ENCODE data around the gene ANKRD11.
"Not testable (repeated sequence)": the region's sequence is repeated elsewhere in the genome, so short reads cannot be mapped to it uniquely, and the experiment has no call there.

Gene ANKRD11

GRCh38 chr16:89460556-89460955 lies 29.8 kb downstream of the ANKRD11 start:
- H3K4me3 ChIP-seq (replicated peaks; ENCODE audit: low read depth, low read length) = no peak overlapping the region
- TF ChIP-seq CTCF (IDR thresholded peaks at IDR 0.05; ENCODE audit: low read depth, low read length, missing control alignments) = no peak
- DNase-seq (ENCODE audit: extremely low read depth, low read depth) = no peak

GRCh38 chr16:89458967-89459366 lies 31.4 kb downstream of the ANKRD11 start:
- TF ChIP-seq CTCF (IDR thresholded peaks at IDR 0.05; ENCODE audit: low read depth, low read length, missing control alignments) = no peak
- no peak overlapping the region for H3K4me3 ChIP-seq (replicated peaks; ENCODE audit: low read depth, low read length)
- DNase-seq (ENCODE audit: extremely low read depth, low read depth) = no peak

- no peak for DNase-seq (ENCODE audit: extremely low read depth, low read depth)
- H3K4me3 ChIP-seq (replicated peaks; ENCODE audit: low read depth, low read length) = no peak overlapping the region
- TF ChIP-seq CTCF (IDR thresholded peaks at IDR 0.05; ENCODE audit: low read depth, low read length, missing control alignments) = no peak
Observed at GRCh38 chr16:89458551-89458950, 31.8 kb downstream of the ANKRD11 start.

- no peak overlapping the region for H3K4me3 ChIP-seq (replicated peaks; ENCODE audit: low read depth, low read length)
- TF ChIP-seq CTCF (IDR thresholded peaks at IDR 0.05; ENCODE audit: low read depth, low read length, missing control alignments) = no peak
Observed at GRCh38 chr16:89456419-89456959, 33.9 kb downstream of the ANKRD11 start.

GRCh38 chr16:89455692-89456091 lies 34.7 kb downstream of the ANKRD11 start:
- no peak overlapping the region for H3K4me3 ChIP-seq (replicated peaks; ENCODE audit: low read depth, low read length)
- no peak for DNase-seq (ENCODE audit: extremely low read depth, low read depth)
- TF ChIP-seq CTCF (IDR thresholded peaks at IDR 0.05; ENCODE audit: low read depth, low read length, missing control alignments) = no peak

More at GRCh38 chr16:89456419-89456959, 33.9 kb downstream of the ANKRD11 start:
- no peak for DNase-seq (ENCODE audit: extremely low read depth, low read depth)

- no peak for TF ChIP-seq CTCF (IDR thresholded peaks at IDR 0.05; ENCODE audit: low read depth, low read length, missing control alignments)
- no peak overlapping the region for H3K4me3 ChIP-seq (replicated peaks; ENCODE audit: low read depth, low read length)
- no peak for DNase-seq (ENCODE audit: extremely low read depth, low read depth)
Observed at GRCh38 chr16:89455178-89455577, 35.2 kb downstream of the ANKRD11 start.

GRCh38 chr16:89454378-89455125 lies 35.8 kb downstream of the ANKRD11 start:
- not testable (repeated sequence) for DNase-seq (ENCODE audit: extremely low read depth, low read depth); H3K4me3 ChIP-seq (replicated peaks; ENCODE audit: low read depth, low read length)
